MM.1S (cell line): ENCODE measurements around the gene CLDND2.

ENCODE experiments used
- DNase-seq: peaks from one replicate; pipeline ENCODE4 v3.0.0-alpha.2; 2015
- H2AFZ ChIP-seq: fragments of 300-600 bp; sonication (generic); 2 replicates; pipeline ENCODE4 v1.6.0; 2016; ENCODE audit warnings: antibody characterized with exemption, low read length
- H3F3A ChIP-seq: fragments of 300-600 bp; sonication (generic); 2 replicates; pipeline ENCODE4 v1.6.1; 2016; ENCODE audit warnings: mild to moderate bottlenecking, antibody characterized with exemption, low read length, moderate library complexity, mixed read lengths; ENCODE audit not compliant: insufficient read depth
- H3K27ac ChIP-seq: fragments of 300-600 bp; sonication (generic); 2 replicates; pipeline ENCODE4 v1.5.1; 2016; ENCODE audit warnings: mild to moderate bottlenecking, low read length
- H3K27me3 ChIP-seq: fragments of 300-600 bp; sonication (generic); replicated peaks from 2 replicates; pipeline ENCODE4 v1.6.0; 2016; ENCODE audit warnings: low read length; ENCODE audit not compliant: insufficient read depth
- H3K36me3 ChIP-seq: fragments of 300-600 bp; sonication (generic); replicated peaks from 2 replicates; pipeline ENCODE4 v1.6.1; 2016; ENCODE audit warnings: mild to moderate bottlenecking, low read length, mixed read lengths; ENCODE audit not compliant: insufficient read depth
- H3K4me1 ChIP-seq: fragments of 300-600 bp; sonication (generic); 2 replicates; pipeline ENCODE4 v1.6.1; 2016; ENCODE audit warnings: low read length, mixed read lengths
- H3K4me2 ChIP-seq: fragments of 300-600 bp; sonication (generic); 2 replicates; pipeline ENCODE4 v1.6.0; 2016; ENCODE audit warnings: low read depth, low read length
- H3K4me3 ChIP-seq: fragments of 300-600 bp; sonication (generic); 2 replicates; pipeline ENCODE4 v1.5.1; 2016; ENCODE audit warnings: low read length, mixed read lengths
- H3K79me2 ChIP-seq: fragments of 300-600 bp; sonication (generic); 2 replicates; pipeline ENCODE4 v1.6.1; 2016; ENCODE audit warnings: mixed run types, low read length, mixed read lengths
- H3K9ac ChIP-seq: fragments of 300-600 bp; sonication (generic); 2 replicates; pipeline ENCODE4 v1.6.1; 2016; ENCODE audit warnings: low read length, mixed read lengths
- H3K9me2 ChIP-seq: fragments of 300-600 bp; sonication (generic); replicated peaks from 2 replicates; pipeline ENCODE4 v1.6.1; 2016; ENCODE audit warnings: mild to moderate bottlenecking, low read length, mixed read lengths; ENCODE audit not compliant: insufficient read depth
- H3K9me3 ChIP-seq: fragments of 300-600 bp; sonication (generic); replicated peaks from 2 replicates; pipeline ENCODE4 v1.6.1; 2016; ENCODE audit warnings: mild to moderate bottlenecking, low read length, mixed read lengths; ENCODE audit not compliant: insufficient read depth
- H4K20me1 ChIP-seq: fragments of 300-600 bp; sonication (generic); 2 replicates; pipeline ENCODE4 v1.6.1; 2016; ENCODE audit warnings: mild to moderate bottlenecking, low read length, moderate library complexity, mixed read lengths; ENCODE audit not compliant: insufficient read depth
- CTCF ChIP-seq: fragments of 300-600 bp; sonication (generic); IDR thresholded peaks from 2 replicates; pipeline ENCODE4 v1.5.1; 2016; ENCODE audit warnings: antibody characterized with exemption, low read length, mixed read lengths
- EZH2 ChIP-seq: fragments of 300-600 bp; sonication (generic); optimal IDR thresholded peaks from 2 replicates; pipeline ENCODE3; 2017; ENCODE audit warnings: low read depth, mild to moderate bottlenecking, antibody characterized with exemption, low read length, mixed read lengths
- EZH2phosphoT487 ChIP-seq: fragments of 300-600 bp; sonication (generic); IDR thresholded peaks from 2 replicates; pipeline ENCODE4 v1.6.1; 2018; ENCODE audit warnings: antibody characterized with exemption, low read length

The CLDND2 gene

GRCh38 chr19:51342631-51343569, 25.9 kb downstream of the CLDND2 start:
- H3K4me1 ChIP-seq, result no peaks in the 10 kb centered on the region
- no peaks in the 10 kb centered on the region for H3K9me3 ChIP-seq
- no peak overlapping the region for H2AFZ ChIP-seq
- H3F3A ChIP-seq, result no peaks in the 10 kb centered on the region
- no peak overlapping the region for H3K4me3 ChIP-seq
- TF ChIP-seq EZH2phosphoT487, result no peak
- TF ChIP-seq EZH2, result no peak
- no peak for TF ChIP-seq CTCF
- H3K4me2 ChIP-seq, result no peak overlapping the region
- no peak for DNase-seq
- H3K9me2 ChIP-seq, result no peaks in the 10 kb centered on the region
- no peaks in the 10 kb centered on the region for H3K79me2 ChIP-seq
- no peak overlapping the region for H3K9ac ChIP-seq
- H3K36me3 ChIP-seq, result no peaks in the 10 kb centered on the region
- H4K20me1 ChIP-seq, result no peaks in the 10 kb centered on the region
- no peak overlapping the region for H3K27ac ChIP-seq
- no peaks in the 10 kb centered on the region for H3K27me3 ChIP-seq

GRCh38 chr19:51341976-51342580, 26.7 kb downstream of the CLDND2 start, which contains the start of gene VSIG10L:
Gene VSIG10L (minus strand): TSS chr19:51342139. CDS start chr19:51342124, 15 bp downstream.
- H3K9ac ChIP-seq, result no peak within 1 kb of the TSS
- no peak within 1 kb of the TSS for H3K27ac ChIP-seq
- H3K9me3 ChIP-seq, result no peaks in the 10 kb centered on the region
- H4K20me1 ChIP-seq, result no peaks in the 10 kb centered on the region
- no peak for TF ChIP-seq CTCF
- TF ChIP-seq EZH2, result no peak
- TF ChIP-seq EZH2phosphoT487, result no peak
- no peaks in the 10 kb centered on the region for H3K27me3 ChIP-seq
- H3K4me2 ChIP-seq, result no peak within 1 kb of the TSS
- H2AFZ ChIP-seq, result no peak within 1 kb of the TSS
- no peaks in the 10 kb centered on the region for H3F3A ChIP-seq
- H3K4me3 ChIP-seq, result no peak within 1 kb of the TSS
- H3K79me2 ChIP-seq, result no peaks in the 10 kb centered on the region
- H3K4me1 ChIP-seq, result no peaks in the 10 kb centered on the region
- H3K9me2 ChIP-seq, result no peaks in the 10 kb centered on the region
- no peaks in the 10 kb centered on the region for H3K36me3 ChIP-seq
- no peak for DNase-seq

- no peaks in the 10 kb centered on the region for H3K36me3 ChIP-seq
- H3K79me2 ChIP-seq, result no peaks in the 10 kb centered on the region
- no peaks in the 10 kb centered on the region for H4K20me1 ChIP-seq
- H3F3A ChIP-seq, result no peaks in the 10 kb centered on the region
- H2AFZ ChIP-seq, result no peak overlapping the region
- no peak overlapping the region for H3K4me2 ChIP-seq
- H3K4me1 ChIP-seq, result no peaks in the 10 kb centered on the region
- no peaks in the 10 kb centered on the region for H3K27me3 ChIP-seq
- TF ChIP-seq CTCF (no peak), EZH2phosphoT487 (no peak), EZH2 (no peak)
- DNase-seq, result no peak
- no peaks in the 10 kb centered on the region for H3K9me2 ChIP-seq
- H3K4me3 ChIP-seq, result no peak overlapping the region
- H3K27ac ChIP-seq, result no peak overlapping the region
- H3K9ac ChIP-seq, result no peak overlapping the region
- H3K9me3 ChIP-seq, result no peaks in the 10 kb centered on the region
Observed at GRCh38 chr19:51341066-51341465, 27.7 kb downstream of the CLDND2 start.
